ENCODE data around the gene HLA-DMA.

HLA-DMA gene

DNA sequence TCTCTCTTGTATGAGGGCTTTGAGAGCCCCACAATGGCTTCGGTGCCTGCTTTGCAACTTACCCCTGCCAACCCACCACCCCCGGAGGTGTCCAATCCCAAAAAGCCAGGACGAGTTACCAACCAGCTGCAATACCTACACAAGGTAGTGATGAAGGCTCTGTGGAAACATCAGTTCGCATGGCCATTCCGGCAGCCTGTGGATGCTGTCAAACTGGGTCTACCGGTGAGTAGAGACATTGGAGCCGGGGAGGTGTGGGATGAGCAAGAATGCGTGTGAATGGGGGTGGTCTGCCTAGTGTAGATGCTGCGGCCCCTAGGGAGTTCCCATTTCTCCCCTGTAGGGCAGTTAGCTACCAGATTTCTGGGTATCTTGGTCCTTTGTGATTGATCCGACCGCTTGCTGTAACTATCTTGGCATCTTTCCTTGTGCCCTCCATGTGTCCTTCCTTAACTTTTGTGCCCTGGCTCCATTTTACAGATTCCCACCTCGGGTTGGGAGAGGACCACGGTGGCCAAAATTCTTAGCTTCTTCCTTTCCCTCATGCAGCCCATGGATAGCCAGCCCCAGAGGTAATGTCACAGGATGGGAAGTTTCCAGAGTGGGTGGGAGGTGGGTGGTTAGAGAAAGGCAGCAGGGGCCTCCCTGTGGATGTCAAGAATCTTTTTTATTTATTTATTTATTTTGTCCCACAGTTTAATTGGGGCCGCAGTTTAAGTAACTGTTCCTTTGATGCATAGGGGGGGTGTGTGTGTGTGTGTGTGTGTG, 21.8 kb upstream of the HLA-DMA start:
- no peak for DNase-seq (ENCODE audit: low read depth in 2 of 2)

DNA sequence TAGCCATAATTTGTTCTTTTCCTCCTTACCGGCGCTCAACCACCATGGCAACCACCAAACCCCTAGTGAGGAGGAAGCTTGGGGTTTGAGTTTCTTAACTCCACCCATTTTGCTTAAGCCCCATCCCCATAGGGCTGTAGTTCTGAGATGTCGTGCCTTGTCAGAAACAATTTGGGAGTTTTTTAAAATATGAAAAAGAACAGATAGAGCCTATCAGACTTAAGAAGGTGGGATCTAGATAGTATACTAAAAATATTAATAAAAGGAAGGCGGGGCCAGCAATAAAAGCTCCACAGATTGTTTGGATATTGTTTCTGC, 21.1 kb upstream of the HLA-DMA start:
- DNase-seq (ENCODE audit: low read depth in 2 of 2) = no peak

DNA sequence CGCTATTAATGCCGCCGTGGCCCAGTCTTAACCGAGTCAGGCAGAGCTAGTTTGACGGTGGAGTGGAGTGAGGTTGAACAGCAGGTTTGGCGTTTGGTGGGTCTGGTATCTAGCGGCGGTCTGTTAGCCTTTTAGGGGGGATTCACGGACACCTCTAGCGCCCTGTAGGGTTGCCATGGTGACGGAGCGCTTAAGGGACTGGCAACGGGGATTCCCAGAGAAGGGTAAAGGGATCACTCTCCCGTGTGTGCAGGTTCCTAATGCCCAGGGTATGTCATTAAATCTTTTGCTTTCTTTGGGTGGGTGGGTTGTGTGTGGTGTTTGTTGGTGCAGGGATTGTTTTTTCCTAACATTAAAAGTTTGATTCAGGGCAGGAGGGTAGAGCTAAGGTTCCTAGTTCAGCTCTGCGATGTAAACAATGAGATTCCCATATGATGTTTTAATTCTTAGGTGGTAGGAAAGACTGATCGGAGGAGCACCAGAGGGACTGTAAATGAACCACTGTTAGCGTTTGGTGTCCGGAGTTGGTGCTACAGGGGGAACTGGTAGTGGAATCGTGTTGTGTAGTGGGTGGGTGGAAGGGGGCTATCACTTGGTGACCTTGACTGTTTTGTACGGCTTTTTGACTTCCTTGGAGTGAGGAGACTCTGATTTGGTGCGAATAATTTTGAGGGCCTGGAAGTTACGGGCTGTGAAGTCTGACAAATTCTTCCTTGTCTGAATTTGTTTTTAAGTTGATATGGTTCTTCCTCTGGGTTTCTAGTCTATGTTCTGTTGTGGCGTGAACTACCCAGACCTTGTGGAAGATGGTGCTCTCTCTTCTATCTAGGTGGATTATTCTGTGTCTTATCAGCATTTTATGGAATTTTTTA, 20.5 kb upstream of the HLA-DMA start:
- DNase-seq (ENCODE audit: low read depth in 2 of 2) = peak in 1 of 2 experiments; percentile 44

- peak in 1 of 2 experiments; percentile 54 for DNase-seq (ENCODE audit: low read depth in 2 of 2)
These were observed 19.7 kb upstream of the HLA-DMA start for GRCh38 chr6:32972353-32973143.

- DNase-seq (ENCODE audit: low read depth in 2 of 2) = peak; percentile 98 to 99
These were observed 18.9 kb upstream of the HLA-DMA start for GRCh38 chr6:32971581-32972352.

GRCh38 chr6:32971242-32971580, 18.3 kb upstream of the HLA-DMA start:
- no peak for DNase-seq (ENCODE audit: low read depth in 2 of 2)

- peak; percentile 64 to 81 for DNase-seq (ENCODE audit: low read depth in 2 of 2)
These were observed 17.7 kb upstream of the HLA-DMA start for GRCh38 chr6:32970413-32971241.

DNA sequence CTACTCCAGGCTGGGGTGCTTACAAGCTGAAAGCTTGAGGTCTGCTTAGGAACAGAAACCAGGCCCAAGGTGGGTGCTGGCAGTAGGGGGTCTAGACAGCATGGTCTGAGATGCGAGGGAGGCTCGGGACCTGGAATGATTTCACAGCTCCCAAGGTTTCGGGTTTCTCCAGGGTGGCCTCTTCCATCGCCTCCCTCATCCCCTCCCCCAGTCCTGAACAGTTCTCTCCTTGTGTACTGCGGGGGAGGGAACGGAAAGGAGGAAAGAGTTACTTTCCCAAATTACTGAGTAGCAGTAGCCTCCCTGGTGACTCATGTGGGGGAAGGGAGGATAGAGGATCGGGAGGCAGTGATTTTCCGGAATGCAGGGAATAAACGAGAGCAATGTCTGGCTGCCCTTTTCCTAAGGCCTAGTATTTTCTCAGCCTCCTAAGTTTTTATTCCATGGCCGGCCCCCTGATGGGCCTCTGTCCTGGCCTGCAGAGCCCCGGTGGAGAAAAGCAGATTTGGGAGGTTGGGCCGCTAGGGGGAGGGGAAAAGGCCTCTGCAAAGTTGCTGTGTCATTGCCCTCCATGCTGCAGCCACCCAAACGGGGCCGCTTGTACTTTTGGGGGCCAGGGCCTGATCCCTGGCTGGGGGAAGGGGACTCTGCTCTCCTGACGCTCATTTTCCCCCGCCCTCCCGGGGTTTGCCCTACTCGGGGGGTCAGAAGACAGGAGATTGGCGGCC, 17.0 kb upstream of the HLA-DMA start:
- DNase-seq (ENCODE audit: low read depth in 2 of 2) = peak; percentile 63 to 66

GRCh38 chr6:32968867-32969684, 16.2 kb upstream of the HLA-DMA start:
- DNase-seq (ENCODE audit: low read depth in 2 of 2) = peak; percentile 52 to 66

DNA sequence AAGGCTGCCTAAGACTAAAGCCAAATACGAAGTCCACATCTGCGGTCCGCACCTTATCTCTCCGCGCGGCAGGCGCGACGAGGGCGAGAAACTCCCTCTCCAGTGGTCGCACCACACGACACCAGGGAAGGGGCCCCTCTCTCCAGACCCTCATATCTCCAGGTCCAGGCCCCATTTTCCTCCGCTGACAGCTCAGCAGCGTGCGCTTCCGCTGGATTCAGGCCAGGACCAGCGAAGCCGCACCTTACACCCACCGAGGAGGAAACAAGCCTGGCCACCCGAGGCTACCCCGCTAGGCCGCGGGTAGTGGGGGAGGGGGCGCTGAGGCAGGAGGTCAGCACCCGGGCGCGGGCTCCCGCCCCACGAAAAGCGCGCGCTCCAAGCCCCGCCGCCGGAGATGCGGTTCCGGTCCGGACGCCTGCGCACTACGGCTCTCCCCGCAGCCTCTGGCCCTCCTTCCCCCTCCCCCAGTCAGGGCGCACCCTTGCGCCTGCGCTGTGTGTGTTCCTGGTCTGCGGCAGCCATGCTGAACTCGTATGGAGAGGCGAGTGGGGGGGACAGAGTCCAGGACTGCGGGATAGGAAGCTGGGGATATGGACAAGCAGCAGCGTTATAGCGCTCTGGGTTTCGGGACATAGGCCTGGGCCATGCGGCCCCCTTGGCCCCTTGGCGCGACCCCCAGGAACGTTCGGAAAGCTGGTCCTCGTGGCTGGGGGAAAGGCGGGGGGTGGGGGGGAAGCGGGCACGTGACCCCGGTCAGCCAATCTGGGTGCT, 15.4 kb upstream of the HLA-DMA start, which contains the start of gene BRD2:
Gene BRD2 (plus strand): TSS at position 502 of the 774 bp plus-strand sequence. CDS start 4,305 bp downstream, outside the sequence.
- peak; percentile 91 to 93 for DNase-seq (ENCODE audit: low read depth in 2 of 2)

GRCh38 chr6:32967151-32968091, 14.5 kb upstream of the HLA-DMA start:
- no peak for DNase-seq (ENCODE audit: low read depth in 2 of 2)

DNA sequence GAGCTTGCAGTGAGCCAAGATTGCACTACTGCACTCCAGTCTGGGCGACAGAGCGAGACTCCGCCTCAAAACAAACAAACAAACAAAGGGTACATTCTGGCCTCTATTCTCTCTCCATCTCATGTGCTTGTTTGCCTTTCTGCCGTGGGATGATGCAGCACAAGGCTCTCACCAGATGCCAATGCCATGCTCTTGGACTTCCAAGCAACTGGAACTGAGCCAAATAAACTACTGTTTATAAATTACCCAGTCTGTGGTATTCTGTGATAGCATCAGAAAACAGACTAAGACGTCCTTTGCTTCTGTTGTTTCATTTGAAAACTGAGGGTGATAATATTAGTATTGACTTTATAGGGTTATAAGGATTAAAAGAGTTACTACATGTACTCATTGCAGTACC, 11.9 kb upstream of the HLA-DMA start:
- DNase-seq (ENCODE audit: low read depth in 2 of 2) = no peak

- no peak for DNase-seq (ENCODE audit: low read depth in 2 of 2)
These were observed 11.0 kb upstream of the HLA-DMA start for GRCh38 chr6:32963866-32964265.

GRCh38 chr6:32962213-32962826, 9.4 kb upstream of the HLA-DMA start:
- DNase-seq (ENCODE audit: low read depth in 2 of 2) = no peak

GRCh38 chr6:32960563-32960962, 7.7 kb upstream of the HLA-DMA start:
- no peak for DNase-seq (ENCODE audit: low read depth in 2 of 2)

DNA sequence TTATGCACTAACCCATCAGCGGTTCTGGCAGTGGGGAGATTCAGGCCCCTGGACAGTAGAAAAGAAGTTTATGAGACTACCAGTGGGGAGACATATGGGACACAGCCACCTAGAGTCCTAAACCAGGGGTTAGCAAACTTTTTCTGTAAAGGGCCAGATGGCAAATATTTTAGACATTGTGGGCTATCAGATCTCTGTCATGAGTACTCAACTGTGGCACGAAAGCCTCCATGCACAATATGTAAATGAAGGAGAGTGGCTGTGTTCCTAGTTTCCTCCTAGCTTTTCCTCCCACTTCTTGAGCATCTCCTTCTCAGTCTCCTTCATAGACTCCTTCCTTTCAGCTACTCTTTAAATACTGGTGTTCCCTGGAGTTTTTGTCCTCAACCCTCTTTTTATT, 3.3 kb upstream of the HLA-DMA start:
- no peak for DNase-seq (ENCODE audit: low read depth in 2 of 2)
